Measurements from ENCODE around the gene KIF25.
"Not testable (repeated sequence)": the region's sequence is repeated elsewhere in the genome, so short reads cannot be mapped to it uniquely, and the experiment has no call there.

GRCh38 chr6:167976116-167976657, 21.3 kb upstream of the KIF25 start:
- TF ChIP-seq CTCF, POLR2A, POLR2AphosphoS5 (IDR thresholded peaks at IDR 0.05): not testable (repeated sequence)

Measured in breast epithelium (tissue), 3 donors.